ENCODE data around the gene ZNF384. TPM values are rescaled to one million over a fixed set of nuclear protein-coding genes. Genes with fewer than 3 reads are reported as not detected.
A peak's percentile ranks its signal among the peaks of the same experiment; 100 is the strongest.

Gene ZNF384
- total and polyA plus RNA-seq, 9 donors, result 22.1 to 64.9 (median 58.2) TPM

- Histone ChIP-seq H3K27me3 (no peaks in the 10 kb centered on the region), H3K27ac (no peak overlapping the region), H3K9me3 (no peaks in the 10 kb centered on the region), H3K4me3 (peak overlapping the region; percentile 62), H3K36me3 (no peaks in the 10 kb centered on the region), H3K4me1 (ENCODE audit: insufficient read depth) (peaks cover 2% of the 10 kb centered on the region)
- no peak for TF ChIP-seq CTCF (IDR thresholded peaks at IDR 0.05)
- TF ChIP-seq POLR2A (IDR thresholded peaks at IDR 0.05), result no peak
- no peak for TF ChIP-seq EP300 (IDR thresholded peaks at IDR 0.05)
- intact Hi-C loops (cut with DNase I), result loop anchor here in 1 of 4 donors (10.0 kb wide), 1 partner anchor 55 kb away; the partner anchor contains the start of gene ACRBP
- peak in 1 of 5 donors; percentile 31 for DNase-seq
- 0 to 2% (median 1%) methylated on average over 28 to 64 of the region's 65 CpGs for WGBS, 3 donors
Observed at GRCh38 chr12:6699989-6700645, 10.9 kb upstream of the ZNF384 start.

- WGBS, 3 donors, result 24 to 31% (median 25%) methylated on average over 16 of the region's 16 CpGs
- Histone ChIP-seq H3K36me3 (no peaks in the 10 kb centered on the region), H3K4me3 (peak overlapping the region; percentile 62), H3K27ac (no peak overlapping the region), H3K9me3 (no peaks in the 10 kb centered on the region), H3K4me1 (ENCODE audit: insufficient read depth) (peaks cover 2% of the 10 kb centered on the region), H3K27me3 (no peaks in the 10 kb centered on the region)
- TF ChIP-seq POLR2A (IDR thresholded peaks at IDR 0.05), result no peak
- no peak for TF ChIP-seq CTCF (IDR thresholded peaks at IDR 0.05)
- TF ChIP-seq EP300 (IDR thresholded peaks at IDR 0.05), result no peak
- intact Hi-C loops (cut with DNase I), result no loop called here
- peak in 1 of 5 donors; percentile 7 for DNase-seq
Observed at GRCh38 chr12:6699259-6699988, 10.2 kb upstream of the ZNF384 start.

GRCh38 chr12:6698352-6699046 lies 9.3 kb upstream of the ZNF384 start:
- no peak for TF ChIP-seq POLR2A (IDR thresholded peaks at IDR 0.05)
- DNase-seq, result no peak
- Histone ChIP-seq H3K9me3 (no peaks in the 10 kb centered on the region), H3K36me3 (no peaks in the 10 kb centered on the region), H3K27ac (no peak overlapping the region), H3K27me3 (no peaks in the 10 kb centered on the region), H3K4me3 (no peak overlapping the region), H3K4me1 (ENCODE audit: insufficient read depth) (peaks cover 2% of the 10 kb centered on the region)
- WGBS, 3 donors, result 66 to 69% (median 69%) methylated on average over 8 of the region's 8 CpGs
- intact Hi-C loops (cut with DNase I), result no loop called here

- Histone ChIP-seq H3K4me1 (ENCODE audit: insufficient read depth) (peaks cover 2% of the 10 kb centered on the region), H3K36me3 (no peaks in the 10 kb centered on the region), H3K27me3 (no peaks in the 10 kb centered on the region), H3K9me3 (no peaks in the 10 kb centered on the region), H3K4me3 (no peak overlapping the region), H3K27ac (no peak overlapping the region)
- no peak for DNase-seq
- TF ChIP-seq CTCF (IDR thresholded peaks at IDR 0.05), result no peak
- no peak for TF ChIP-seq POLR2A (IDR thresholded peaks at IDR 0.05)
- TF ChIP-seq EP300 (IDR thresholded peaks at IDR 0.05), result no peak
- intact Hi-C loops (cut with DNase I), result no loop called here
- 73 to 76% (median 74%) methylated on average over 17 of the region's 17 CpGs for WGBS, 3 donors
Observed at GRCh38 chr12:6697584-6698351, 8.6 kb upstream of the ZNF384 start.

Data from ovary (tissue), 9 donors.